Measurements from ENCODE around the gene NEUROD6.

NEUROD6 gene

GRCh38 chr7:31368620-31369019, 28.1 kb upstream of the NEUROD6 start:
- ChIA-PET POLR2A (no interaction called here), CTCF (no interaction called here)
- Histone ChIP-seq H3K9me3 (ENCODE audit: control insufficient read depth, insufficient read depth, low read depth, low read length) (no peaks in the 10 kb centered on the region), H3K36me3 (ENCODE audit: control insufficient read depth in 2 of 2, insufficient read depth in 1 of 2, low read length in 2 of 2) (no peaks in the 10 kb centered on the region), H3K4me1 (ENCODE audit: control insufficient read depth, insufficient read depth, low read length) (no peaks in the 10 kb centered on the region), H3K27ac (ENCODE audit: extremely low read depth, low read depth, low read length) (no peak overlapping the region), H3K4me3 (ENCODE audit: low read depth, low read length) (no peak overlapping the region)
- TF ChIP-seq SP3 (tag by site-specific recombination; IDR thresholded peaks at IDR 0.05) = no peak
- no peak for TF ChIP-seq ZNF449 (tag by site-specific recombination; IDR thresholded peaks at IDR 0.05)
- no peak for TF ChIP-seq IKZF3 (tag by site-specific recombination; IDR thresholded peaks at IDR 0.05)
- no peak for TF ChIP-seq ZBTB17 (tag by site-specific recombination; IDR thresholded peaks at IDR 0.05)
- TF ChIP-seq, protein P1, sequence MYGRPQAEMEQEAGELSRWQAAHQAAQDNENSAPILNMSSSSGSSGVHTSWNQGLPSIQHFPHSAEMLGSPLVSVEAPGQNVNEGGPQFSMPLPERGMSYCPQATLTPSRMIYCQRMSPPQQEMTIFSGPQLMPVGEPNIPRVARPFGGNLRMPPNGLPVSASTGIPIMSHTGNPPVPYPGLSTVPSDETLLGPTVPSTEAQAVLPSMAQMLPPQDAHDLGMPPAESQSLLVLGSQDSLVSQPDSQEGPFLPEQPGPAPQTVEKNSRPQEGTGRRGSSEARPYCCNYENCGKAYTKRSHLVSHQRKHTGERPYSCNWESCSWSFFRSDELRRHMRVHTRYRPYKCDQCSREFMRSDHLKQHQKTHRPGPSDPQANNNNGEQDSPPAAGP (tag by site-specific recombination; IDR thresholded peaks at IDR 0.05) = no peak
- TF ChIP-seq YY2 (tag by site-specific recombination; IDR thresholded peaks at IDR 0.05) = no peak
- TF ChIP-seq, protein P2, sequence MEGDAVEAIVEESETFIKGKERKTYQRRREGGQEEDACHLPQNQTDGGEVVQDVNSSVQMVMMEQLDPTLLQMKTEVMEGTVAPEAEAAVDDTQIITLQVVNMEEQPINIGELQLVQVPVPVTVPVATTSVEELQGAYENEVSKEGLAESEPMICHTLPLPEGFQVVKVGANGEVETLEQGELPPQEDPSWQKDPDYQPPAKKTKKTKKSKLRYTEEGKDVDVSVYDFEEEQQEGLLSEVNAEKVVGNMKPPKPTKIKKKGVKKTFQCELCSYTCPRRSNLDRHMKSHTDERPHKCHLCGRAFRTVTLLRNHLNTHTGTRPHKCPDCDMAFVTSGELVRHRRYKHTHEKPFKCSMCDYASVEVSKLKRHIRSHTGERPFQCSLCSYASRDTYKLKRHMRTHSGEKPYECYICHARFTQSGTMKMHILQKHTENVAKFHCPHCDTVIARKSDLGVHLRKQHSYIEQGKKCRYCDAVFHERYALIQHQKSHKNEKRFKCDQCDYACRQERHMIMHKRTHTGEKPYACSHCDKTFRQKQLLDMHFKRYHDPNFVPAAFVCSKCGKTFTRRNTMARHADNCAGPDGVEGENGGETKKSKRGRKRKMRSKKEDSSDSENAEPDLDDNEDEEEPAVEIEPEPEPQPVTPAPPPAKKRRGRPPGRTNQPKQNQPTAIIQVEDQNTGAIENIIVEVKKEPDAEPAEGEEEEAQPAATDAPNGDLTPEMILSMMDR (tag by site-specific recombination; IDR thresholded peaks at IDR 0.05) = no peak
- TF ChIP-seq ZNF776 (tag by site-specific recombination; IDR thresholded peaks at IDR 0.05; ENCODE audit: borderline replicate concordance) = no peak
- TF ChIP-seq ZNF473 (tag by site-specific recombination; IDR thresholded peaks at IDR 0.05) = no peak
- no peak for TF ChIP-seq ZNF521 (tag by site-specific recombination; IDR thresholded peaks at IDR 0.05)
- TF ChIP-seq ZNF626 (tag by site-specific recombination; IDR thresholded peaks at IDR 0.05) = no peak
- no peak for TF ChIP-seq TRIM28 (IDR thresholded peaks at IDR 0.05; ENCODE audit: borderline replicate concordance, low read length)
- TF ChIP-seq ZNF2 (tag by site-specific recombination; IDR thresholded peaks at IDR 0.05) = no peak

- Histone ChIP-seq H3K36me3 (ENCODE audit: control insufficient read depth in 2 of 2, insufficient read depth in 1 of 2, low read length in 2 of 2) (no peaks in the 10 kb centered on the region), H3K27ac (ENCODE audit: extremely low read depth, low read depth, low read length) (no peak overlapping the region), H3K4me1 (ENCODE audit: control insufficient read depth, insufficient read depth, low read length) (peaks cover 5% of the 10 kb centered on the region), H3K4me3 (ENCODE audit: low read depth, low read length) (no peak overlapping the region), H3K9me3 (ENCODE audit: control insufficient read depth, insufficient read depth, low read depth, low read length) (no peaks in the 10 kb centered on the region)
- ChIA-PET POLR2A (no interaction called here), CTCF (interaction anchor here (0.6 to 3.2 kb wide), 4 partner anchors 10 to 841 kb away, joined by 3 to 11 read pairs (median 3); no protein-coding TSS in a partner anchor)
- TF ChIP-seq ZNF394 (tag by site-specific recombination; IDR thresholded peaks at IDR 0.05; ENCODE audit: borderline replicate concordance) (no peak), ZIC2 (tag by site-specific recombination; IDR thresholded peaks at IDR 0.05) (no peak), HOXD13 (CRISPR knock-in tag; IDR thresholded peaks at IDR 0.05; ENCODE audit: borderline replicate concordance) (no peak), BCL11B (tag by site-specific recombination; IDR thresholded peaks at IDR 0.05; ENCODE audit: low read depth) (no peak), ZNF596 (tag by site-specific recombination; IDR thresholded peaks at IDR 0.05) (no peak), ZNF223 (tag by site-specific recombination; IDR thresholded peaks at IDR 0.05) (no peak), ZNF510 (tag by site-specific recombination; IDR thresholded peaks at IDR 0.05; ENCODE audit: insufficient replicate concordance) (no peak), ZNF777 (tag by site-specific recombination; IDR thresholded peaks at IDR 0.05; ENCODE audit: borderline replicate concordance) (no peak), ZBTB7A (tag by site-specific recombination; IDR thresholded peaks at IDR 0.05; ENCODE audit: low read depth) (no peak), ZSCAN30 (tag by site-specific recombination; IDR thresholded peaks at IDR 0.05) (no peak)
- TF ChIP-seq, protein P3, sequence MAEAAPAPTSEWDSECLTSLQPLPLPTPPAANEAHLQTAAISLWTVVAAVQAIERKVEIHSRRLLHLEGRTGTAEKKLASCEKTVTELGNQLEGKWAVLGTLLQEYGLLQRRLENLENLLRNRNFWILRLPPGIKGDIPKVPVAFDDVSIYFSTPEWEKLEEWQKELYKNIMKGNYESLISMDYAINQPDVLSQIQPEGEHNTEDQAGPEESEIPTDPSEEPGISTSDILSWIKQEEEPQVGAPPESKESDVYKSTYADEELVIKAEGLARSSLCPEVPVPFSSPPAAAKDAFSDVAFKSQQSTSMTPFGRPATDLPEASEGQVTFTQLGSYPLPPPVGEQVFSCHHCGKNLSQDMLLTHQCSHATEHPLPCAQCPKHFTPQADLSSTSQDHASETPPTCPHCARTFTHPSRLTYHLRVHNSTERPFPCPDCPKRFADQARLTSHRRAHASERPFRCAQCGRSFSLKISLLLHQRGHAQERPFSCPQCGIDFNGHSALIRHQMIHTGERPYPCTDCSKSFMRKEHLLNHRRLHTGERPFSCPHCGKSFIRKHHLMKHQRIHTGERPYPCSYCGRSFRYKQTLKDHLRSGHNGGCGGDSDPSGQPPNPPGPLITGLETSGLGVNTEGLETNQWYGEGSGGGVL (tag by site-specific recombination; IDR thresholded peaks at IDR 0.05) = no peak
- TF ChIP-seq, protein P4, sequence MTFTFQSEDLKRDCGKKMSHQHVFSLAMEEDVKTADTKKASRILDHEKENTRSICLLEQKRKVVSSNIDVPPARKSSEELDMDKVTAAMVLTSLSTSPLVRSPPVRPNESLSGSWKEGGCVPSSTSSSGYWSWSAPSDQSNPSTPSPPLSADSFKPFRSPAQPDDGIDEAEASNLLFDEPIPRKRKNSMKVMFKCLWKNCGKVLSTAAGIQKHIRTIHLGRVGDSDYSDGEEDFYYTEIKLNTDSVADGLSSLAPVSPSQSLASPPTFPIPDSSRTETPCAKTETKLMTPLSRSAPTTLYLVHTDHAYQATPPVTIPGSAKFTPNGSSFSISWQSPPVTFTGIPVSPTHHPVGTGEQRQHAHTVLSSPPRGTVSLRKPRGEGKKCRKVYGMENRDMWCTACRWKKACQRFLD (tag by site-specific recombination; IDR thresholded peaks at IDR 0.05) = no peak
Measured at GRCh38 chr7:31363496-31363895, 23.0 kb upstream of the NEUROD6 start.
